ENCODE measurements around the gene HSPA8. TPM values are rescaled to one million over a fixed set of nuclear protein-coding genes. Genes with fewer than 3 reads are reported as not detected.

Gene HSPA8
- total and polyA plus RNA-seq, 10 of the 15 experiments (the other 5 are each of a cell fraction or from before 2014, with no cell fraction given): 1,190 to 3,205 (median 2,045) TPM

GRCh38 chr11:123063826-123064657 is 2.1 kb upstream of the HSPA8 start:
- DNase-seq (ENCODE audit: low read depth, low spot score) (no peak), FAIRE-seq (no peak), ATAC-seq (no peak)
- Histone ChIP-seq H3K4me1 (ENCODE audit: control insufficient read depth, insufficient read depth, low read length) (peaks cover 22% of the 10 kb centered on the region), H4K20me1 (ENCODE audit: control insufficient read depth, insufficient read depth) (peaks cover 12% of the 10 kb centered on the region; the same call in 1 of the 2 replicates), H3K79me2 (ENCODE audit: control insufficient read depth, insufficient read depth, low read length) (peaks cover 67% of the 10 kb centered on the region), H2AFZ (ENCODE audit: control insufficient read depth, low read depth, low read length) (no peak overlapping the region), H3K9ac (ENCODE audit: control insufficient read depth, insufficient read depth, low read length) (peak overlapping the region; percentile 98), H3K36me3 (ENCODE audit: control insufficient read depth in 2 of 2, insufficient read depth in 2 of 2, low read length in 1 of 2) (peaks cover 10 to 17% of the 10 kb centered on the region in 2 experiments), H3K9me3 (replicated peaks; ENCODE audit: control insufficient read depth, insufficient read depth, low read length) (no peaks in the 10 kb centered on the region; the same call in 2 of the 3 replicates), H3K4me3 (peak overlapping the region; percentile 73), H3K27ac (ENCODE audit: control insufficient read depth, insufficient read depth) (peak overlapping the region; percentile 100), H3K27me3 (replicated peaks in 1 of 2; ENCODE audit: control insufficient read depth in 2 of 2, insufficient read depth in 2 of 2, low read length in 1 of 2) (no peaks in the 10 kb centered on the region), H3K4me2 (ENCODE audit: control insufficient read depth, insufficient read depth) (peak overlapping the region; percentile 98)
- 14% methylated on average over 9 of the region's 9 CpGs for WGBS (ENCODE audit: insufficient coverage, insufficient replicate concordance, low lambda C conversion rate, missing lambda C conversion rate)
- no TSS peak for BruUV-seq (replicated peaks)
- in situ Hi-C loops (cut with MboI): loop anchor here (25.0 kb wide), 1 partner anchor 1602 kb away; the partner anchor contains the start of genes SORL1 and SORL1-AS1
- ChIA-PET RAD21 (ENCODE audit: unreplicated experiment) (interaction anchor here (1.0 to 1.7 kb wide), 9 partner anchors 9 to 212 kb away, joined by 3 to 8 read pairs (median 3); no protein-coding TSS in a partner anchor), SMC1A (ENCODE audit: uncharacterized antibody, unreplicated experiment) (interaction anchor here (0.7 to 1.9 kb wide), 8 partner anchors 9 to 318 kb away, joined by 3 to 7 read pairs (median 3); no protein-coding TSS in a partner anchor), POLR2A (interaction anchor here (0.6 to 3.8 kb wide), 5 partner anchors 10 to 294 kb away, joined by 3 to 9 read pairs (median 3); no protein-coding TSS in a partner anchor), CTCF (interaction anchor here (1.0 to 3.3 kb wide), 9 partner anchors 9 to 212 kb away, joined by 3 to 22 read pairs (median 6); no protein-coding TSS in a partner anchor)
- intact Hi-C loops (cut with micrococcal nuclease; ENCODE audit: unreplicated experiment): loop anchor here (5.0 to 10.0 kb wide), 2 partner anchors 341 to 1772 kb away; partner anchors contain the start of gene SC5D
- TF ChIP-seq ZNF384 (IDR thresholded peaks at IDR 0.05; ENCODE audit: borderline replicate concordance, low read depth, low read length) (no peak), KLF5 (IDR thresholded peaks at IDR 0.05; ENCODE audit: partially characterized antibody) (no peak), IKZF1 (conservative IDR thresholded peaks at IDR 0.05) (0 out of 2 replicates have a peak, but pooled peaks have one; percentile 1), MXI1 (IDR thresholded peaks at IDR 0.05; ENCODE audit: low read depth, low read length) (no peak)

Data from GM12878 (cell line).